HCT116 (cell line): ENCODE results near the gene ESRP2. TPM values are rescaled to one million over a fixed set of nuclear protein-coding genes. Genes with fewer than 3 reads are reported as not detected.

Experiments used
- ATAC-seq: fragments of 200-7000 bp; cut with Tn5 transposase; 2 replicates; pipeline ENCODE4 v1.9.1; 2020; ENCODE audit warnings: mild to moderate bottlenecking, moderate library complexity
- BruUV-seq: library from RNA; stranded (reverse); fragments of 400-500 nt; replicated peaks from 2 replicates; lab custom pipeline; 2021; lab: Mats Ljungman, UMichigan
- CTCF ChIA-PET: fragments of 300-600 bp; sonication (Branson Sonifier 250); formaldehyde crosslinking; loops from one replicate; lab custom pipeline; 2021; ENCODE audit warnings: antibody characterized with exemption; lab: Charles Lee
- POLR2A ChIA-PET: fragments of 300-600, 350-600 bp; sonication (Branson Sonifier 250); formaldehyde crosslinking; loops from one replicate; lab custom pipeline; 2021; ENCODE audit warnings: antibody characterized with exemption; lab: Charles Lee
- RAD21 ChIA-PET, 2 experiments: fragments of 300-600 bp; sonication (Branson Sonifier 250); formaldehyde crosslinking; loops; one replicate each; lab custom pipeline; 2023; ENCODE audit warnings: low total read pairs in 2 of 2; ENCODE audit not compliant: uncharacterized antibody in 2 of 2, unreplicated experiment in 2 of 2, low non-redundant PET in 1 of 2; lab: Charles Lee
- DNase-seq: peaks from one replicate; pipeline ENCODE4 v3.0.0-alpha.2; 2010; ENCODE audit warnings: low read depth, low spot score
- H2AFZ ChIP-seq: fragments of 200-600 bp; shearing (Covaris generic), sonication (generic); 2 replicates; pipeline ENCODE4 v1.6.1; 2017; ENCODE audit warnings: low read depth, mixed run types, mixed read lengths, antibody characterized with exemption, low read length; ENCODE audit not compliant: poor library complexity, severe bottlenecking
- H3K27ac ChIP-seq: 2 replicates; pipeline ENCODE4 v1.5.1; 2012; ENCODE audit warnings: low read depth, low read length
- H3K27me3 ChIP-seq: fragments of 200-600 bp; sonication (generic); 2 replicates; pipeline ENCODE4 v1.6.1; 2016; ENCODE audit warnings: mixed run types, low read length, mixed read lengths; ENCODE audit not compliant: insufficient read depth
- H3K36me3 ChIP-seq, 2 experiments: fragments of 200-500 bp in 1 of 2; fragments of 200-600 bp in 1 of 2; sonication (Bioruptor generic) in 1 of 2; sonication (generic) in 1 of 2; 2 replicates each; pipeline versions ENCODE4 v1.5.1 to v1.6.1; 2014 to 2016; ENCODE audit warnings: low read length in 2 of 2, inconsistent platforms in 1 of 2, mixed read lengths in 1 of 2, mixed run types in 1 of 2; ENCODE audit not compliant: insufficient read depth in 2 of 2, control insufficient read depth in 1 of 2
- H3K4me1 ChIP-seq, 2 experiments: fragments of 200-600 bp in 1 of 2; sonication (generic) in 1 of 2; 2 replicates each; pipeline versions ENCODE4 v1.5.1 to v1.6.1; 2012 to 2017; ENCODE audit warnings: low read length in 2 of 2, inconsistent platforms in 1 of 2, mild to moderate bottlenecking in 1 of 2, mixed read lengths in 1 of 2, mixed run types in 1 of 2, moderate library complexity in 1 of 2; ENCODE audit not compliant: insufficient read depth in 2 of 2, control insufficient read depth in 1 of 2
- H3K4me2 ChIP-seq: fragments of 200-600 bp; sonication (generic); 2 replicates; pipeline ENCODE4 v1.6.1; 2017; ENCODE audit warnings: mixed run types, low read length, mixed read lengths
- H3K4me3 ChIP-seq, 2 experiments: fragments of 200-600 bp in 1 of 2; sonication (generic) in 1 of 2; replicated peaks in 1 of 2; 2 replicates each; pipeline ENCODE4 v1.5.1; 2011 to 2016; ENCODE audit warnings: low read length in 2 of 2, control low read depth in 1 of 2, low read depth in 1 of 2, mild to moderate bottlenecking in 1 of 2, mixed read lengths in 1 of 2, mixed run types in 1 of 2
- H3K79me2 ChIP-seq: fragments of 200-600 bp; sonication (generic); 2 replicates; pipeline ENCODE4 v1.6.1; 2017; ENCODE audit warnings: mild to moderate bottlenecking, mixed run types, low read length, moderate library complexity, mixed read lengths; ENCODE audit not compliant: insufficient read depth
- H3K9ac ChIP-seq: fragments of 200-600 bp; sonication (generic); 2 replicates; pipeline ENCODE4 v1.6.1; 2016; ENCODE audit warnings: low read length, mixed read lengths
- H3K9me2 ChIP-seq: fragments of 200-600 bp; sonication (generic), shearing (Covaris generic); 2 replicates; pipeline ENCODE4 v1.6.1; 2017; ENCODE audit warnings: mixed run types, mild to moderate bottlenecking, moderate library complexity; ENCODE audit not compliant: insufficient read depth
- H3K9me3 ChIP-seq, 2 experiments: fragments of 200-500 bp in 1 of 2; fragments of 200-600 bp in 1 of 2; sonication (Bioruptor generic) in 1 of 2; sonication (generic) in 1 of 2; 2 replicates each; pipeline ENCODE4 v1.6.1; 2014 to 2017; ENCODE audit warnings: low read length in 2 of 2, mixed read lengths in 2 of 2, inconsistent platforms in 1 of 2, low read depth in 1 of 2, mild to moderate bottlenecking in 1 of 2, mixed run types in 1 of 2, moderate library complexity in 1 of 2; ENCODE audit not compliant: control insufficient read depth in 1 of 2, insufficient read depth in 1 of 2
- H4K20me1 ChIP-seq: fragments of 200-600 bp; sonication (generic), shearing (Covaris generic); 2 replicates; pipeline ENCODE4 v1.6.1; 2017; ENCODE audit warnings: mixed run types, mild to moderate bottlenecking, moderate library complexity; ENCODE audit not compliant: insufficient read depth
- ATF3 ChIP-seq: IDR thresholded peaks from 2 replicates; pipeline ENCODE4 v1.6.1; 2012
- CBX3 ChIP-seq: IDR thresholded peaks from 2 replicates; pipeline ENCODE4 v1.6.1; 2012; ENCODE audit warnings: low read depth
- CEBPB ChIP-seq: IDR thresholded peaks from 2 replicates; pipeline ENCODE4 v1.6.1; 2012; ENCODE audit warnings: low read depth
- EGR1 ChIP-seq: IDR thresholded peaks from 2 replicates; pipeline ENCODE4 v1.6.1; 2012; ENCODE audit warnings: low read depth
- ELF1 ChIP-seq: IDR thresholded peaks from 2 replicates; pipeline ENCODE4 v1.6.1; 2012; ENCODE audit warnings: low read depth, borderline replicate concordance
- EZH2 ChIP-seq: fragments of 200-600 bp; sonication (generic); IDR thresholded peaks from 2 replicates; pipeline ENCODE4 v1.6.1; 2017; ENCODE audit warnings: antibody characterized with exemption, mixed run types
- FOSL1 ChIP-seq: IDR thresholded peaks from 2 replicates; pipeline ENCODE4 v1.6.1; 2012; ENCODE audit warnings: low read depth
- JUND ChIP-seq: IDR thresholded peaks from 2 replicates; pipeline ENCODE4 v1.6.1; 2012
- POLR2A ChIP-seq: IDR thresholded peaks from 2 replicates; pipeline ENCODE4 v1.7.0; 2011; ENCODE audit warnings: borderline replicate concordance; ENCODE audit not compliant: insufficient read depth, insufficient read length; ENCODE audit errors: extremely low read depth
- POLR2AphosphoS5 ChIP-seq: IDR thresholded peaks from 2 replicates; pipeline ENCODE4 v1.6.1; 2011; ENCODE audit warnings: mild to moderate bottlenecking, low read depth, low read length, moderate library complexity
- SP1 ChIP-seq: IDR thresholded peaks from 2 replicates; pipeline ENCODE4 v1.6.1; 2012; ENCODE audit warnings: low read depth
- SRF ChIP-seq: IDR thresholded peaks from 2 replicates; pipeline ENCODE4 v1.6.1; 2012; ENCODE audit warnings: low read depth
- TCF7L2 ChIP-seq: IDR thresholded peaks from 2 replicates; pipeline ENCODE4 v1.7.0; 2011; ENCODE audit warnings: borderline replicate concordance, inconsistent platforms; ENCODE audit not compliant: insufficient read depth, insufficient read length; ENCODE audit errors: extremely low read depth
- YY1 ChIP-seq: IDR thresholded peaks from 2 replicates; pipeline ENCODE4 v1.6.1; 2011; ENCODE audit warnings: low read length, low read depth, moderate library complexity, mild to moderate bottlenecking; ENCODE audit not compliant: insufficient replicate concordance; ENCODE audit errors: extremely low read depth
- ZFX ChIP-seq: fragments of 450-650 bp; IDR thresholded peaks from 2 replicates; pipeline ENCODE4 v1.6.1; 2017
- intact Hi-C: fragments of 100-400 bp; cut with micrococcal nuclease; formaldehyde crosslinking; loops from 2 replicates; pipeline ENCODE4 v1.10.0; 2022
- total RNA-seq: library from RNA; stranded (reverse); gene quantifications from one replicate; pipeline ENCODE4 v1.2.1, GENCODE V29; 2021; ENCODE audit not compliant: unreplicated experiment
- TF ChIP-seq, protein P1 (sequence below): IDR thresholded peaks from 2 replicates; pipeline ENCODE4 v1.6.1; 2012

Gene ESRP2
- total RNA-seq, 1 experiment from 2014 or later, result 42.5 TPM

GRCh38 chr16:68273459-68273858 is 37.5 kb upstream of the ESRP2 start:
- Histone ChIP-seq H3K9me3 (no peaks in the 10 kb centered on the region), H3K27me3 (no peaks in the 10 kb centered on the region), H3K9ac (no peak overlapping the region), H3K27ac (no peak overlapping the region), H3K79me2 (peaks cover 71% of the 10 kb centered on the region), H3K4me2 (no peak overlapping the region), H3K4me3 (no peak overlapping the region), H3K36me3 (peaks cover 0 to 13% of the 10 kb centered on the region in 2 experiments; a peak in 2 of 4 replicates), H2AFZ (no peak overlapping the region), H3K4me1 (no peaks in the 10 kb centered on the region; a peak in 1 of 4 replicates), H3K9me2 (no peaks in the 10 kb centered on the region), H4K20me1 (peaks cover 15% of the 10 kb centered on the region; the same call in 1 of the 2 replicates)
- intact Hi-C loops, result no loop called here
- CTCF ChIA-PET, result interaction anchor here (1.2 kb wide), 1 partner anchor 9 kb away, joined by 4 read pairs; the partner anchor contains the start of gene SLC7A6
- DNase-seq (no peak), ATAC-seq (no peak)
- no TSS peak for BruUV-seq
- POLR2A ChIA-PET, result no interaction called here
- RAD21 ChIA-PET, result no interaction called here
- TF ChIP-seq CBX3 (no peak), YY1 (no peak), CEBPB (no peak), FOSL1 (no peak), POLR2A (no peak), ATF3 (no peak)

- H3K9me3 ChIP-seq, result no peaks in the 10 kb centered on the region
- peaks cover 22% of the 10 kb centered on the region; the same call in 1 of the 2 replicates for H4K20me1 ChIP-seq
- no peak for TF ChIP-seq CBX3
- TF ChIP-seq ATF3, result no peak
- no peak for TF ChIP-seq EGR1
- no peak for TF ChIP-seq EZH2
- TF ChIP-seq, protein P1, sequence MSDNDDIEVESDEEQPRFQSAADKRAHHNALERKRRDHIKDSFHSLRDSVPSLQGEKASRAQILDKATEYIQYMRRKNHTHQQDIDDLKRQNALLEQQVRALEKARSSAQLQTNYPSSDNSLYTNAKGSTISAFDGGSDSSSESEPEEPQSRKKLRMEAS, result no peak
- TF ChIP-seq SP1, result no peak
- TF ChIP-seq ELF1, result no peak
- no peak for TF ChIP-seq FOSL1
- no peak for TF ChIP-seq YY1
- no peak for TF ChIP-seq SRF
- no peak for TF ChIP-seq ZFX
- TF ChIP-seq POLR2AphosphoS5, result no peak
- TF ChIP-seq JUND, result no peak
- TF ChIP-seq CEBPB, result no peak
- no peak for TF ChIP-seq TCF7L2
- peaks cover 0 to 13% of the 10 kb centered on the region in 2 experiments; a peak in 2 of 4 replicates for H3K36me3 ChIP-seq
- H3K79me2 ChIP-seq, result peaks cover 79% of the 10 kb centered on the region
- intact Hi-C loops, result no loop called here
- H3K4me2 ChIP-seq, result no peak overlapping the region
- ATAC-seq, result no peak
- no peak overlapping the region for H2AFZ ChIP-seq
- CTCF ChIA-PET, result interaction anchor here (1.2 kb wide), 1 partner anchor 9 kb away, joined by 4 read pairs; the partner anchor contains the start of gene SLC7A6
- RAD21 ChIA-PET, result no interaction called here
- no peaks in the 10 kb centered on the region for H3K9me2 ChIP-seq
- no peak for DNase-seq
- H3K27ac ChIP-seq, result no peak overlapping the region
- H3K27me3 ChIP-seq, result no peaks in the 10 kb centered on the region
- no TSS peak for BruUV-seq
- H3K4me1 ChIP-seq, result peaks cover 8% of the 10 kb centered on the region in 2 experiments
- POLR2A ChIA-PET, result no interaction called here
- no peak overlapping the region for H3K4me3 ChIP-seq
- H3K9ac ChIP-seq, result no peak overlapping the region
Measured at GRCh38 chr16:68272507-68273209, 36.7 kb upstream of the ESRP2 start.
